H1 (cell line): Measurements from ENCODE around the gene GRAMD1B. TPM values are rescaled to one million over a fixed set of nuclear protein-coding genes. Genes with fewer than 3 reads are reported as not detected.

Experiments used
- CTCF ChIA-PET: fragments of 300-600 bp; sonication (Branson Sonifier 250); formaldehyde crosslinking; loops from one replicate; lab custom pipeline; 2021; ENCODE audit not compliant: partially characterized antibody; lab: Charles Lee
- POLR2A ChIA-PET: fragments of 300-600 bp; sonication (Branson Sonifier 250); formaldehyde crosslinking; loops from one replicate; lab custom pipeline; 2021; ENCODE audit warnings: inconsistent platforms; ENCODE audit not compliant: partially characterized antibody; lab: Charles Lee
- DNase-seq, 2 experiments: peaks; one replicate each; pipeline versions ENCODE4 v3.0.0 to v3.0.0-alpha.2; 2010 to 2022; ENCODE audit warnings: low spot score in 2 of 2, low read depth in 1 of 2, mixed read lengths in 1 of 2
- FAIRE-seq: peaks from 2 replicates; lab custom pipeline; 2011; peaks lifted over from hg19 to GRCh38; lab: Jason Lieb, UNC
- H2AFZ ChIP-seq: 2 replicates; pipeline ENCODE4 v1.8.1; 2012; ENCODE audit warnings: low read length, inconsistent platforms
- H2AK5ac ChIP-seq: 2 replicates; pipeline ENCODE4 v1.6.1; 2013; ENCODE audit warnings: low read depth, low read length
- H2BK120ac ChIP-seq: replicated peaks from 2 replicates; pipeline ENCODE3; 2013; ENCODE audit warnings: low read depth, low read length, inconsistent platforms
- H2BK12ac ChIP-seq: 2 replicates; pipeline ENCODE4 v1.6.1; 2013; ENCODE audit warnings: low read depth, low read length
- H2BK15ac ChIP-seq: 2 replicates; pipeline ENCODE4 v1.6.1; 2013; ENCODE audit warnings: low read length
- H2BK20ac ChIP-seq: 2 replicates; pipeline ENCODE4 v1.6.1; 2013; ENCODE audit warnings: low read length
- H2BK5ac ChIP-seq: 2 replicates; pipeline ENCODE4 v1.6.1; 2013; ENCODE audit warnings: low read depth, low read length
- H3K14ac ChIP-seq: 2 replicates; pipeline ENCODE4 v1.6.1; 2013; ENCODE audit warnings: inconsistent platforms; ENCODE audit not compliant: insufficient read length
- H3K18ac ChIP-seq: 2 replicates; pipeline ENCODE4 v1.6.1; 2013; ENCODE audit warnings: low read length; ENCODE audit errors: extremely low read depth
- H3K23ac ChIP-seq: 2 replicates; pipeline ENCODE4 v1.6.1; 2013; ENCODE audit warnings: inconsistent platforms; ENCODE audit not compliant: insufficient read length
- H3K23me2 ChIP-seq: 2 replicates; pipeline ENCODE4 v1.6.1; 2013; ENCODE audit warnings: low read depth, low read length
- H3K27ac ChIP-seq: 2 replicates; pipeline ENCODE4 v1.6.1; 2011; ENCODE audit warnings: low read depth, low read length, inconsistent platforms
- H3K27me3 ChIP-seq, 4 experiments: replicated peaks in 1 of 4; 1 replicate in 1 of 4; 2 replicates in 3 of 4; pipeline versions ENCODE4 v1.6.1 to v1.8.1; 2011 to 2013; ENCODE audit warnings: low read length in 3 of 4, mild to moderate bottlenecking in 3 of 4, inconsistent platforms in 2 of 4, mixed read lengths in 2 of 4, moderate library complexity in 1 of 4; ENCODE audit not compliant: control insufficient read depth in 3 of 4, insufficient read depth in 3 of 4; ENCODE audit errors: extremely low read depth in 1 of 4
- H3K36me3 ChIP-seq, 4 experiments: 2 replicates each; pipeline versions ENCODE4 v1.6.1 to v1.8.1; 2011 to 2013; ENCODE audit warnings: mild to moderate bottlenecking in 4 of 4, low read length in 3 of 4, moderate library complexity in 2 of 4, control low read depth in 1 of 4, inconsistent platforms in 1 of 4; ENCODE audit not compliant: insufficient read depth in 4 of 4, control insufficient read depth in 2 of 4
- H3K4ac ChIP-seq: replicated peaks from 2 replicates; pipeline ENCODE3; 2013; ENCODE audit warnings: low read length, low read depth, mixed read lengths, inconsistent platforms; ENCODE audit not compliant: insufficient read length
- H3K4me1 ChIP-seq, 4 experiments: replicated peaks in 1 of 4; 1 replicate in 1 of 4; 2 replicates in 3 of 4; pipeline versions ENCODE4 v1.6.1 to v1.8.1; 2011 to 2013; ENCODE audit warnings: low read length in 3 of 4, inconsistent platforms in 2 of 4, mixed read lengths in 1 of 4; ENCODE audit not compliant: insufficient read depth in 4 of 4, control insufficient read depth in 3 of 4
- H3K4me2 ChIP-seq, 2 experiments: 2 replicates each; pipeline versions ENCODE4 v1.6.1 to v1.8.1; 2011 to 2013; ENCODE audit warnings: low read depth in 2 of 2, low read length in 2 of 2, control low read depth in 1 of 2, inconsistent platforms in 1 of 2, mild to moderate bottlenecking in 1 of 2; ENCODE audit not compliant: insufficient read depth in 1 of 2
- H3K4me3 ChIP-seq, 4 experiments: fragments of 200-600, 300-600 bp in 1 of 4; sonication (generic), shearing (Covaris generic), sonication (Bioruptor Twin) in 1 of 4; 2 replicates each; pipeline versions ENCODE4 v1.5.1 to v1.8.1; 2011 to 2016; ENCODE audit warnings: low read length in 4 of 4, low read depth in 3 of 4, control low read depth in 2 of 4, inconsistent platforms in 2 of 4, mild to moderate bottlenecking in 2 of 4, mixed read lengths in 1 of 4, moderate library complexity in 1 of 4; ENCODE audit not compliant: insufficient read depth in 2 of 4; ENCODE audit errors: extremely low read depth in 1 of 4
- H3K56ac ChIP-seq: replicated peaks from 2 replicates; pipeline ENCODE3; 2013; ENCODE audit warnings: low read depth, mild to moderate bottlenecking, mixed read lengths, low read length, inconsistent platforms; ENCODE audit not compliant: insufficient read length
- H3K79me1 ChIP-seq: 2 replicates; pipeline ENCODE4 v1.6.1; 2013; ENCODE audit warnings: low read depth, low read length, control low read depth
- H3K79me2 ChIP-seq, 2 experiments: 2 replicates each; pipeline versions ENCODE4 v1.6.1 to v1.8.1; 2012 to 2013; ENCODE audit warnings: low read length in 2 of 2, mild to moderate bottlenecking in 2 of 2, inconsistent platforms in 1 of 2; ENCODE audit not compliant: insufficient read depth in 2 of 2, control insufficient read depth in 1 of 2
- H3K9ac ChIP-seq, 4 experiments: replicated peaks in 1 of 4; 1 replicate in 1 of 4; 2 replicates in 3 of 4; pipeline versions ENCODE4 v1.6.1 to v1.8.1; 2011 to 2013; ENCODE audit warnings: low read depth in 3 of 4, low read length in 3 of 4, control low read depth in 2 of 4, mild to moderate bottlenecking in 2 of 4, moderate library complexity in 2 of 4, inconsistent platforms in 1 of 4; ENCODE audit errors: extremely low read depth in 1 of 4
- H3K9me3 ChIP-seq, 2 experiments: 2 replicates each; pipeline versions ENCODE4 v1.6.1 to v1.8.1; 2012 to 2013; ENCODE audit warnings: mild to moderate bottlenecking in 2 of 2, moderate library complexity in 2 of 2, control low read depth in 1 of 2, inconsistent platforms in 1 of 2, low read depth in 1 of 2, low read length in 1 of 2, mixed read lengths in 1 of 2; ENCODE audit not compliant: insufficient read depth in 2 of 2
- H4K20me1 ChIP-seq, 2 experiments: replicated peaks in 1 of 2; 2 replicates each; pipeline versions ENCODE3 to v1.8.1; 2011 to 2013; ENCODE audit warnings: inconsistent platforms in 2 of 2, low read length in 2 of 2, mild to moderate bottlenecking in 1 of 2; ENCODE audit not compliant: insufficient read depth in 2 of 2, control insufficient read depth in 1 of 2
- H4K5ac ChIP-seq: 2 replicates; pipeline ENCODE4 v1.6.1; 2013; ENCODE audit warnings: low read length, low read depth, mixed read lengths, inconsistent platforms; ENCODE audit not compliant: insufficient read length
- H4K8ac ChIP-seq: 2 replicates; pipeline ENCODE4 v1.8.0; 2013; ENCODE audit warnings: mild to moderate bottlenecking, moderate library complexity, low read length, inconsistent platforms; ENCODE audit not compliant: insufficient read depth; ENCODE audit errors: extremely low read depth
- H4K91ac ChIP-seq: replicated peaks from 2 replicates; pipeline ENCODE3; 2013; ENCODE audit warnings: low read length, mixed read lengths, inconsistent platforms; ENCODE audit not compliant: insufficient read length
- CEBPB ChIP-seq: IDR thresholded peaks from 2 replicates; pipeline ENCODE4 v1.6.1; 2012; ENCODE audit warnings: low read depth, low read length
- HDAC2 ChIP-seq, 2 experiments: fragments of 300-600 bp in 1 of 2; sonication (generic) in 1 of 2; IDR thresholded peaks; 2 replicates each; pipeline ENCODE4 v1.6.1; 2011 to 2012; ENCODE audit warnings: low read depth in 2 of 2, low read length in 2 of 2, mild to moderate bottlenecking in 2 of 2, moderate library complexity in 2 of 2, borderline replicate concordance in 1 of 2, inconsistent platforms in 1 of 2
- HDAC6 ChIP-seq: IDR thresholded peaks from one replicate; pipeline ENCODE4 v1.7.1; 2012; ENCODE audit warnings: low read depth, mild to moderate bottlenecking, inconsistent platforms, low read length, moderate library complexity
- KDM1A ChIP-seq: fragments of 200-600, 300-600 bp; sonication (generic); IDR thresholded peaks from 2 replicates; pipeline ENCODE4 v1.7.1; 2016; ENCODE audit warnings: mild to moderate bottlenecking, low read length, borderline replicate concordance
- POLR2A ChIP-seq, 2 experiments: IDR thresholded peaks; 1 replicate in 1 of 2; 2 replicates in 1 of 2; pipeline ENCODE4 v1.6.1; 2011; ENCODE audit warnings: low read depth in 2 of 2, low read length in 2 of 2, mild to moderate bottlenecking in 2 of 2; ENCODE audit errors: control extremely low read depth in 1 of 2
- RBBP5 ChIP-seq: IDR thresholded peaks from 2 replicates; pipeline ENCODE4 v1.7.1; 2012; ENCODE audit warnings: low read depth, mild to moderate bottlenecking, inconsistent platforms, low read length, moderate library complexity, borderline replicate concordance
- SIN3A ChIP-seq, 2 experiments: IDR thresholded peaks in 1 of 2; conservative IDR thresholded peaks in 1 of 2; 2 replicates each; pipeline ENCODE4 v1.6.1; 2011 to 2012; ENCODE audit warnings: low read length in 2 of 2, improper control_type of control experiment in 1 of 2, low read depth in 1 of 2, mild to moderate bottlenecking in 1 of 2
- TAF1 ChIP-seq: IDR thresholded peaks from 2 replicates; pipeline ENCODE4 v1.6.1; 2011; ENCODE audit warnings: mild to moderate bottlenecking, low read depth, low read length
- TBP ChIP-seq: IDR thresholded peaks from 2 replicates; pipeline ENCODE4 v1.6.1; 2011; ENCODE audit warnings: low read depth, low read length, improper control_type of control experiment
- YY1 ChIP-seq: IDR thresholded peaks from 2 replicates; pipeline ENCODE4 v1.6.1; 2011; ENCODE audit warnings: low read depth, mild to moderate bottlenecking, low read length
- WGBS, 2 experiments: shearing (Covaris generic) in 1 of 2; methylation state at CpG; one replicate each; pipeline versions ENCODE4 v1.1.6 to v1.1.7; 2013 to 2015; ENCODE audit warnings: low lambda C conversion rate in 2 of 2, mixed read lengths in 2 of 2, inconsistent platforms in 1 of 2, low coverage in 1 of 2, missing lambda C conversion rate in 1 of 2; ENCODE audit not compliant: insufficient replicate concordance in 2 of 2, insufficient coverage in 1 of 2, insufficient read length in 1 of 2; ENCODE audit errors: extremely low coverage in 1 of 2, missing lambda C conversion rate in 1 of 2; 5-methylcytosine and 5-hydroxymethylcytosine counted together
- polyA plus RNA-seq, 7 experiments: library from polyadenylated mRNA; depleted of rRNA in 3 of 7; stranded (reverse) in 5 of 7; unstranded in 2 of 7; fragments of >200 nt in 5 of 7; fragments of 200-250 nt in 2 of 7; gene quantifications; 1 replicate in 5 of 7; 2 replicates in 1 of 7; 4 replicates in 1 of 7; pipeline versions ENCODE4 v1.2.1 to v1.2.3, GENCODE V29; 2011 to 2013; ENCODE audit warnings: missing spikeins in 2 of 7, mixed read lengths in 2 of 7
- total RNA-seq: library from RNA; stranded (reverse); fragmentation: NEBNext Ultra II Directional; extraction: Animal tissue kit (Norgen Biotek cat#: 25700); gene quantifications from 2 replicates; pipeline ENCODE4 v1.2.1, GENCODE V29; 2021
- TF ChIP-seq, protein P1 (sequence below): IDR thresholded peaks from 2 replicates; pipeline ENCODE4 v1.6.1; 2011; ENCODE audit warnings: low read length, improper control_type of control experiment

The GRAMD1B gene
- total and polyA plus RNA-seq, 2 of the 8 experiments (the other 6 are each of a cell fraction or from before 2014, with no cell fraction given), result 10.1 to 21.2 TPM

GRCh38 chr11:123388640-123389039 lies 41.4 kb upstream of the GRAMD1B start:
- no peak overlapping the region for H2BK20ac ChIP-seq
- H3K18ac ChIP-seq, result no peak overlapping the region
- no peak overlapping the region for H3K4ac ChIP-seq
- no peaks in the 10 kb centered on the region; a peak in 1 of 7 replicates for H3K27me3 ChIP-seq
- ChIA-PET POLR2A (interaction anchor here (1.2 kb wide), 1 partner anchor 11 kb away, joined by 3 read pairs; no protein-coding TSS in a partner anchor), CTCF (interaction anchor here (0.6 to 1.0 kb wide), 2 partner anchors 19 to 445 kb away, joined by 4 read pairs; no protein-coding TSS in a partner anchor)
- H3K79me1 ChIP-seq, result no peaks in the 10 kb centered on the region
- no peak overlapping the region for H2BK12ac ChIP-seq
- H3K27ac ChIP-seq, result no peak overlapping the region
- no peak overlapping the region for H3K4me2 ChIP-seq
- H3K56ac ChIP-seq, result no peak overlapping the region
- no peak overlapping the region for H3K4me3 ChIP-seq
- no peak overlapping the region for H2BK120ac ChIP-seq
- no peak for TF ChIP-seq HDAC6
- TF ChIP-seq CEBPB, result no peak
- no peak for TF ChIP-seq TAF1
- TF ChIP-seq POLR2A (IDR thresholded peaks at IDR 0.05; ENCODE audit: control extremely low read depth in 1 of 2, low read depth in 2 of 2, low read length in 2 of 2), result no peak
- no peak for TF ChIP-seq HDAC2 (IDR thresholded peaks at IDR 0.05; ENCODE audit: borderline replicate concordance in 1 of 2, low read depth in 2 of 2, low read length in 2 of 2)
- TF ChIP-seq, protein P1, sequence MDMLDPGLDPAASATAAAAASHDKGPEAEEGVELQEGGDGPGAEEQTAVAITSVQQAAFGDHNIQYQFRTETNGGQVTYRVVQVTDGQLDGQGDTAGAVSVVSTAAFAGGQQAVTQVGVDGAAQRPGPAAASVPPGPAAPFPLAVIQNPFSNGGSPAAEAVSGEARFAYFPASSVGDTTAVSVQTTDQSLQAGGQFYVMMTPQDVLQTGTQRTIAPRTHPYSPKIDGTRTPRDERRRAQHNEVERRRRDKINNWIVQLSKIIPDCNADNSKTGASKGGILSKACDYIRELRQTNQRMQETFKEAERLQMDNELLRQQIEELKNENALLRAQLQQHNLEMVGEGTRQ, result no peak
- TF ChIP-seq TBP, result no peak
- TF ChIP-seq YY1, result no peak
- TF ChIP-seq SIN3A (conservative IDR thresholded peaks at IDR 0.05 in 1 of 2, IDR thresholded peaks at IDR 0.05 in 1 of 2; ENCODE audit: low read depth in 1 of 2, low read length in 2 of 2), result no peak
- TF ChIP-seq KDM1A, result no peak
- TF ChIP-seq RBBP5, result no peak
- no peaks in the 10 kb centered on the region for H4K20me1 ChIP-seq
- H4K91ac ChIP-seq, result no peak overlapping the region
- WGBS, 2 experiments, result 92% methylated on average over 4 of the region's 4 CpGs; no CpG with 5 or more reads in 1 of the 2 experiments
- no peaks in the 10 kb centered on the region for H3K36me3 ChIP-seq
- no peak overlapping the region for H2AFZ ChIP-seq
- no peaks in the 10 kb centered on the region for H3K23me2 ChIP-seq
- H3K9ac ChIP-seq, result no peak overlapping the region
- no peak overlapping the region for H3K23ac ChIP-seq
- DNase-seq (no peak), FAIRE-seq (no peak)
- no peak overlapping the region for H2AK5ac ChIP-seq
- no peak overlapping the region for H4K5ac ChIP-seq
- no peak overlapping the region for H4K8ac ChIP-seq
- no peak overlapping the region for H3K14ac ChIP-seq
- no peak overlapping the region for H2BK15ac ChIP-seq
- H3K79me2 ChIP-seq, result no peaks in the 10 kb centered on the region
- no peaks in the 10 kb centered on the region for H3K9me3 ChIP-seq
- H2BK5ac ChIP-seq, result no peak overlapping the region
- H3K4me1 ChIP-seq, result no peaks in the 10 kb centered on the region
